ENCODE results near the gene UBR1.
A peak's percentile ranks its signal among the peaks of the same experiment; 100 is the strongest.

UBR1 gene

DNA sequence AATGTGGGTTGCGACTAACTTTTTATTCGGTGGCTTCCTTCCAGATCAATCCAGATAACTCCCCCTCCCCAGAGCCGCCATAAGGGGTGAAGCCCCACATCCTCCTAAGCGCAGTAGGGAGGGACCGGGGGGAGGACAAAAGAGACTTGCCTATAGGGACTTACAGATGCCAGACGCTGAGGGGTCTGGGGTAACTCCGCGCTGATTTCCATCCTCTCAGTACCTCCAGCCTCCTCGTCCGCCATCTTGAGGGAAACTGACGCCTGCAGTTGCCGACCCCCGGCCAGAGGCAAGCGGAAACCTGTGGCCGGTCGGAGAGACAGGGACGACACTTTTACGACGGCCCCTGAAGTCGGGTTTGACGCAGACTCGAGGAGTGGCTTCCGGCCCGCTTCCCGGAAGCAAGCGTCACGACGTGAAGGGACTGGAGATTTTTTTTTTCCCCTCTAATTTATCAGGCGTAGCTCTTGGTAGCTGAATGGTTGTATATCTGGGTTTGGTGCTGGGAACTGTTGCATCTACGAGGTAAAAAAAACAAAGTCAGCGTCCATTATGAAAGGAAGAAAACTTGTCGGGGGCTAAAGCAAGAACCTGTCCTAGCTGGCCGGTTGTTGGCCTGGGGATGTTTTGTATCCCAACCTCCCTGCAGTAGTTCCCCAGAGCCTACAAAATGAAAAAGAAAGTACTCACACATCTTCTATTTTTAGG lies at the start of gene UBR1:
Gene UBR1, minus strand, starts transcription at position 261 of the 708 bp plus-strand sequence. Its CDS starts 16 bp downstream, at position 245.
- FAIRE-seq = no peak

GRCh38 chr15:43153269-43153668 lies 47.4 kb upstream of the UBR1 start:
- FAIRE-seq = no peak

DNA sequence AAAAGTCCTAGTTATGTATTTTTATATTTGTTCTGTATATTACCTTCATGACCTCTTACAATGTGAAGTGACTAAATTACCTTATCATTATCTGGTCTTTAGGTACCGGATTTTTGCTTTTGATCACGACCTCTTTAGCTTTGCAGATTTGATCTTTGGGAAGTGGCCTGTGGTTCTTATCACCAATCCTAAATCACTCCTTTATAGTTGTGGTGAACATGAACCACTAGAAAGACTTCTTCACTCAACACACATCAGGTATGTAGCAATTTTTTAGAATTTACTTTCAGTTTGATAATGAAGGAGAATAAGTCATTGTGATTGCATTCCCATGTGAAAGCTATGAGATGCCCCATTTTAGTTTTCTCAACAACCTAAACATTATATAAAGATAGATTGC lies 45.9 kb upstream of the UBR1 start:
- FAIRE-seq = no peak

DNA sequence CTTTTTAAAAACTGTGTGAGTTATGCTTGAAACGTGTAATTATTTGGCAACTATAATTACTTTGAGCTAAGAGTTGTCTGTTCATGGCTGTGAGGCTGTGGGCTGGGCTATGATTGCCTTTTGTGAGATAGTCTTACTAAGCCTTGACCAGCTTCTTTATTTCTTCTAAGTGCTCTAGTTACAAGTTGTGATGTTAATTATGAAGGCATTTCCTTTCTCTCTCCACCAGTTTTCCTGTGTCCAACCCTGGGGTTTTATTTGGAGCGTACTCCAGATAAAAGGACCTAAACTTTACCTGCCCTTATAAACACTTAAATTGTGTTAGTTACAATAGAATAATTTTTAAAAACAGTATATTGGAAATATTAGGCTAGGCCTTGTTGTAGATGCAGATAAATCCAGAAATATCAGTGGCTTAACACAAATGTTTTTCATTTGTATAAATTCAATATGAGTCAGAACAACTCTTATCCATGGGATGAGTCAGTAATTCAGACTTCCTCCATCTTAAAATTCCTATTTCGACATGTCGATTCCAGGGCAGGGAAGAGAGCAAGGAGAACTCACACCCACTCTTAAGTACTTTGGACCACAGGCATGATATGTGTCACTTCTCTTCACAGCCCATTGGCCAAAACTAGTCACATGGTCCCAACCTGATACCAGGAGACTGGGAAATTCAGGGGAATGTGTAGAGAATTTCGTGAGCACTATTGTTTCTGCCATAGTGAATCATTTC lies 44.5 kb upstream of the UBR1 start:
- FAIRE-seq = no peak

GRCh38 chr15:43146184-43146583 lies 40.3 kb upstream of the UBR1 start:
- FAIRE-seq = no peak

DNA sequence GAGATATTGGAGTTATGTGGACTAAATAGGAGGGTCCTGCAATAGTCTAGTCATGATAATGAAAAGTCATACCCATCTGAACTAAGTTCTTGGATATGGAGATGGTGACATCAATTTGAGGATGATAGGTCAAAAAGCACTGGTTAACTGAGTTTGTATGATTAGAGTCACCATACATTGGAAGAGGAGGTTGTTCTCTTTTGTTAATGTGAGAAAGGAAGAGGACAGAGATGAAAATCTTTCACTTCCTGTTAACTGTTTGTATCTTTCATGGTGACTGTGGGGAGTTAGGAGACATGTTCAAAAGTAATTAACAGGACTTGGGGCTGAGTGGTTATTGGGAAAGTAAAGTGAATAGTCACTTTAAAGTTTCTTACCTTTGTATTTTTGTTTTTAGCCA lies 38.7 kb upstream of the UBR1 start:
- FAIRE-seq = no peak

DNA sequence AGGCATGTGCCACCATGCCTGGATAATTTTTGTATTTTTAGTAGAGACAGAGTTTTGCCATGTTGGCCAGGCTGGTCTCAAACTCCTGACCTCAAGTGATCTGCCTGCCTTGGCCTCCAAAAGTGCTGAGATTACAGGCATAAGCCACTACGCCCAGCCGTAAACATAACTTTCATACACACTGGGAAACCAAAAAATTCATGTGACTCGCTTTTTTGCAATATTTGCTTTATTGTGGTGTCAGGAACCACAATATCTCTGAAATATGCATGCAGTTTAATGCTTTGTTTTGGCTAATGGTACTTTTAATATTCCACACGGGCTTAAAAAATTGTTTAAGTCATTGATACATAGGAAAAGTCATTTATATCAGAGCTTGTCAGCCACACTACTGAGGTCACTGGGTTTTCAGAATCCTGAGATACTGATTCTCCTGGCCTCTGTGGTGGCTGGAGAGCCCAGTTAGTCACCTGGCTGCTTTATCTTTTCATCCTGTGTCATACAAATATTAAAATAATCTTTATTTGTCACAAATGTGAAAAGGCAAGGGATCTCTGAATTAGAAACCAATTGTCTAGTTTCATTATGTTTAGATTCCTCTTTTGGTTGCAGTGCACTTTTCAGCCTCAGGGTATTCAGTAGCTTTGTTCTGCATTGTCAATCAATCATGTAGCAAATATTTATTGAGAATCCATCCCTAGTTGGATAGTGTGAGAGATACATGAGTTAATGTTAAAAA lies 37.5 kb upstream of the UBR1 start:
- no peak for FAIRE-seq

- no peak for FAIRE-seq
Observed at GRCh38 chr15:43135351-43135750, 29.5 kb upstream of the UBR1 start.

- no peak for FAIRE-seq
Observed at GRCh38 chr15:43134157-43134635, 28.4 kb upstream of the UBR1 start.

DNA sequence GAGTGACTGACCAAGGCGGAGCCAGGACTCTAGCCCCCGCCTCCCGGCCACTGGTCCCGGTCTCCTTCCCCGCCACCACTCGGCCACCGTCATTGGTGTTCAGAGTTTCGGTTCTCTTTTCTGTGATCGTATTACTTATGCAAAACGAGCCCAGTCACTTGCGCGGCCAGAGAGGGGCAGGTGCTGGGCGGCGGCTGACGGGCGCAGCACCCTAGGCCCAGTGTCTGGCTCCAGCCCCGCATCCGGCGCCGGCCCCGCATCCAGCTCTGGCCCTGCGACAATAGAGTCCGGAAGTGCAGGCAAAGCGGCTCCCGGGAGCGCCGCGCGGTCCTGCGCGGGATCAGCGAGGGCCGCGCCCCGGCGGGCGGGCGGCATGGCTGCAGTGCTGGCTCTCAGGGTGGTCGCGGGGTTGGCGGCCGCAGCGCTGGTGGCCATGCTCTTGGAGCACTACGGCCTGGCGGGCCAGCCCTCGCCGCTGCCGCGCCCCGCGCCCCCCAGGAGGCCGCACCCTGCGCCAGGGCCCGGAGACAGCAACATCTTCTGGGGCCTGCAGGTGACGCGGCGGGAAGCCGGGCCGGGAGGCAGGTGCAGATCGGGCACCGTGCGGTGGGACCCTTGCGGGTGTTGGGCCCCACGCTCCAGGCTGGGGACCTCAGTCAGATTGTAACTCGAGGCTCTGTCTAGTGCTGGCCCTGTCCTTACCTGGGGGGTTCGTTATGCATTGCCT lies 27.8 kb upstream of the UBR1 start, which contains the start of gene TMEM62:
Gene TMEM62, plus strand, starts transcription at position 157 of the 727 bp plus-strand sequence. Its CDS starts 217 bp downstream, at position 374.
- no peak for FAIRE-seq

DNA sequence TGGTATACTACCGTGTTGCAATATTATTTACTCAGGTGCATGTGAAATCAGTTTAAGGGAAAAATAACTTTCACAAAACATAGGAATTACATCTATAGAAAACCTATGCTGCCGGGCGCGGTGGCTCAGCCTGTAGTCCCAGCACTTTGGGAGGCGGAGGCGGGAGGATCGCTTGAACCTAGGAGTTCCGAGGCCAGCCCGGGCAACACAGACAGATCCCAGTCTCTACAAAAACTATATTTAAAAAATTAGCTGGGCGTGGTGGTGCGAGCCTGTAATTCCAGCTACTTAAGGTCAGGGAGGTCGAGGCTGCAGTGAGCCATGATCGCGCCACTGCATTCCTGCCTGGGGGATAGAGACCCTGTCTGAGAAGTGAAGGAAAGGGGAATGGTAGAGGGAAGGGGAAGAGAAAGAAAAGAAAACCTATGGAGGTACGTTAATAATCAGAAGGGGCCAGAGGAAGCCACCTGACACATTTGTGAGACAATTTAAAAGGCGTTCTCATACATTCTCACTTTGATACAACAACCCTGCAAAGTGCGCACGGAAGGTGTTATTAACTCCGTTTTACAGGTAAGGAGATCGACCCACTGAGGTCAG lies 27.1 kb upstream of the UBR1 start:
- FAIRE-seq = no peak

GRCh38 chr15:43128980-43129335 lies 23.1 kb upstream of the UBR1 start:
- no peak for FAIRE-seq

- peak; percentile 24 for FAIRE-seq
Observed at GRCh38 chr15:43128174-43128979, 22.5 kb upstream of the UBR1 start.

DNA sequence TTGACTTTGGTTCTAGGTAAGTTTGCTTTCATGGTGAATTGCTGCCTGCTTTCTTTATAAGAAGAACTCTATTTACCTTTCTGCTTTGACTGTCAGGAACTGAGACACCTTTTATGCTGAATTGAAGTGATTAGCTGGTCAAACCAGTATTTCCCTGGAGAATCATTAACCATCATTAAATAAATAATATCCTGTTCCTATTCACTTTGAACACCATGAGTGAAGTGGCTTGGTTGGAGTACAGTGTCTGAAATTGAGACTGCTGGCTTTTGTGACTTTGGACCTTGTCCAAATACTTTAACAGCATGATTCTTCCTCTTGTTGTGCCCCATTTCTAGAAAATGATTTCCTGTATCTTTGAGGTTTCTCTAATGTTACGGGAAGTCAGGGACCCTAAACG lies 21.9 kb upstream of the UBR1 start:
- FAIRE-seq = no peak

GRCh38 chr15:43126356-43126755 lies 20.5 kb upstream of the UBR1 start:
- FAIRE-seq = no peak

- no peak for FAIRE-seq
Observed at GRCh38 chr15:43125100-43125661, 19.3 kb upstream of the UBR1 start.

DNA sequence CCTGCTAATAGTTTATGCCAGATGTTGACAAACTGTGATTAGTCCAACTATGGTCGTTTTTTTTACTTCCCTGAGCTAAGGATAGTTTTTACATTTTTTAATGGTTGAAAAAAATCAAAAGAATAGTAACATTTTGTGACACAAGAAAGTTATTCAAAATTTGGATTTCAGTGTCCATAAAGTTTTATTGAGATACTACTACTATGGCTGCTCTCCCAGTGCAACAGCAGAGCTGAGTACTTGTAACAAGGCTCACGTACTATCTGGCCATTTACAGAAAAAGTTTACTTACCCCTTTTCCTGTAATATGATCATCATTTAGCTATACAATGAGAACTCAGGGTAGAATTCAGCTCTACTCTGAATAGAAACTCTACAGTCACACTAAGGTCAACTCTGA lies 16.0 kb upstream of the UBR1 start:
- no peak for FAIRE-seq

DNA sequence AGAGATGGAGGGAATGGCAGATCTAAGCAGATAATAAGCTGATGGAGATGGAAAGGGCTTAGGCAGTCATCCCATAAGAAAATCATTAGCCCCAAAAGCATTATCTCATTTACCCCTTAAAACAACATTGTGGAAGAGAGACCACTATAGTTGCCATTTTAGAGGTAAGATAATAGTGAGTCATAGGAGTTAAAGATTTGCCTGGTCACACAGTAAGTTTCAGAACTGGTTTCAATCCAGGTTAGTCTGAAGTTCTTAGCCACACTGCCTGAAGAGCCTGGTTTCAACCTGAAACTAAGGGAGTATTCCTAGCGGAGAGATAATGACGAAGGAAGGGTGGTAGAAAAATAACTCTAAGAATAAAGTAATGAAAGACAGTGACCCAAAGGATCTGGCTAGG lies 13.0 kb upstream of the UBR1 start:
- FAIRE-seq = no peak

DNA sequence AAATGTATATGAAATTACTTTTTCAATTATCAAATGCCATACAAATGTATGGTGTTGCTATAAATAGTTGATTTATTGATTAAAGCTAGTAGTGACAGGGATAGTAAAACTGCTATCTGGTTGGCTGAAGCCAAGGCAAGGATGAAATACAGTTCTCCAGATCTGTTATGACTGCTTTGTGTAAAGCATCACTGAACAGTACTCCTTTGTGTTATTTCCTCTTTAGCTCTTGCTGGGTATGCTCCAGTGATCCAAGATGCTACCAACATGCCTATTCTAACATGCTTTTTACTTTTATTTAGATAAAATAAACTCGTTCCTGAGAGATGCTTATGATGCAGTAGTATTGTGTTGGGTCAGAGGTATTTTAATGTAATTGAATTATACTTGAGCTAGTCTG lies 12.4 kb upstream of the UBR1 start:
- FAIRE-seq = no peak

DNA sequence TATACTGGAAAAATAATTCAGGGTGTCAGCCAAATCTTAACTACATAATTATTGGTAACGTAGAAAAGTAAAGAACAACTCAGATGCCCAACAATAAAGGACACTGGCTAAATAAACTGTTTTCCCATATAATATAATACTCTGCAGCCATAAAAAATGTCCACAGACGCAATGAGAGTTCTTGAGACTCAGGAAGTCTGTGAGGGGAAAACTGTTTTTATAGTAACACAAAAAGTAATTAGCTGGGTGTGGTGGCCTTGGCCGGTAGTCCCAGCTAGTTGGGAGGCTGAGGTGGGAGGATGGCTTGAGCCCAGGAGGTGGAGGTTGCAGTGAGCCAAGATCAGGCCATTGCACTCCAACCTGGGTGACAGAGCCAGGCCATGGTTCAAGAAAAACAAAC lies 5.5 kb upstream of the UBR1 start:
- no peak for FAIRE-seq

- no peak for FAIRE-seq
Observed at GRCh38 chr15:43107751-43108150, 1.9 kb upstream of the UBR1 start.

Data from colon (tissue), 2 donors.